HG02588 (cell line): ENCODE measurements around the gene RAB5B.
"Not testable (repeated sequence)": the region's sequence is repeated elsewhere in the genome, so short reads cannot be mapped to it uniquely, and the experiment has no call there.

Experiments used
- ATAC-seq: cut with Tn5 transposase; IDR thresholded peaks from one replicate; pipeline ENCODE4 v1.9.1; 2021; ENCODE audit warnings: mild to moderate bottlenecking, moderate library complexity; ENCODE audit not compliant: unreplicated experiment

Gene RAB5B

GRCh38 chr12:56013482-56013881 is 39.6 kb downstream of the RAB5B start:
- ATAC-seq: no peak

GRCh38 chr12:56014205-56014604 is 40.3 kb downstream of the RAB5B start:
- no peak for ATAC-seq

- no peak for ATAC-seq
Measured at GRCh38 chr12:56017181-56017580, 43.3 kb downstream of the RAB5B start.

GRCh38 chr12:56018356-56018755 is 44.5 kb downstream of the RAB5B start:
- no peak for ATAC-seq

GRCh38 chr12:56020423-56021184 is 46.7 kb downstream of the RAB5B start, which contains the start of gene IKZF4:
Gene IKZF4 (plus strand): TSS chr12:56021043. CDS start chr12:56021494, 451 bp downstream.
- no peak for ATAC-seq

GRCh38 chr12:56021889-56022497 is 48.1 kb downstream of the RAB5B start:
- ATAC-seq: no peak

- no peak for ATAC-seq
Measured at GRCh38 chr12:56028511-56029165, 54.8 kb downstream of the RAB5B start.

GRCh38 chr12:56029166-56029519 is 55.3 kb downstream of the RAB5B start:
- ATAC-seq: no peak

- ATAC-seq: no peak
Measured at GRCh38 chr12:56029666-56030293, 55.9 kb downstream of the RAB5B start.

- ATAC-seq: no peak
Measured at GRCh38 chr12:56031987-56032386, 58.1 kb downstream of the RAB5B start.

GRCh38 chr12:56034586-56035332 is 60.9 kb downstream of the RAB5B start:
- no peak for ATAC-seq

- ATAC-seq: no peak
Measured at GRCh38 chr12:56037161-56037560, 63.3 kb downstream of the RAB5B start.

- ATAC-seq: no peak
Measured at GRCh38 chr12:56038022-56038655, 64.3 kb downstream of the RAB5B start.

GRCh38 chr12:56040151-56040550 is 66.3 kb downstream of the RAB5B start:
- no peak for ATAC-seq

GRCh38 chr12:56040963-56041551 is 67.2 kb downstream of the RAB5B start:
- ATAC-seq: no peak

GRCh38 chr12:56041552-56042429 is 67.9 kb downstream of the RAB5B start, which contains the start of gene RPS26:
Gene RPS26 (plus strand): TSS chr12:56041918. CDS start chr12:56042167, 249 bp downstream.
- peak; percentile 92 for ATAC-seq

GRCh38 chr12:56042430-56042813 is 68.5 kb downstream of the RAB5B start:
- ATAC-seq: not testable (repeated sequence)

- ATAC-seq: no peak
Measured at GRCh38 chr12:56042843-56043242, 69.0 kb downstream of the RAB5B start.
